Caki2 (cell line): ENCODE measurements around the gene GAST. TPM values are rescaled to one million over a fixed set of nuclear protein-coding genes. Genes with fewer than 3 reads are reported as not detected.

Experiments
- DNase-seq: peaks from one replicate; pipeline ENCODE4 v3.0.0-alpha.2; 2015; ENCODE audit warnings: low read depth
- in situ Hi-C: cut with HindIII; loops from 2 replicates; pipeline ENCODE4 v1.10.0; 2016; ENCODE audit warnings: low sequenced_read_pairs, low pct_unique_long_range_greater_than_20kb, mixed read lengths
- total RNA-seq: library from RNA; depleted of rRNA; stranded (reverse); fragments of >200 nt; shearing (Covaris generic); gene quantifications from 2 replicates; pipeline ENCODE4 v1.2.3, GENCODE V29; 2014; ENCODE audit warnings: low replicate concordance

Gene GAST
- total RNA-seq, 1 experiment from 2014 or later, result not detected

GRCh38 chr17:41733348-41734138 lies 21.4 kb downstream of the GAST start:
- no peak for DNase-seq
- in situ Hi-C loops, result no loop called here

- no peak for DNase-seq
- in situ Hi-C loops, result no loop called here
Measured at GRCh38 chr17:41734139-41734948, 22.2 kb downstream of the GAST start, which contains the start of gene HAP1. Gene HAP1, minus strand, starts transcription at chr17:41734643. Its CDS starts 9 bp downstream, at chr17:41734634.

DNA sequence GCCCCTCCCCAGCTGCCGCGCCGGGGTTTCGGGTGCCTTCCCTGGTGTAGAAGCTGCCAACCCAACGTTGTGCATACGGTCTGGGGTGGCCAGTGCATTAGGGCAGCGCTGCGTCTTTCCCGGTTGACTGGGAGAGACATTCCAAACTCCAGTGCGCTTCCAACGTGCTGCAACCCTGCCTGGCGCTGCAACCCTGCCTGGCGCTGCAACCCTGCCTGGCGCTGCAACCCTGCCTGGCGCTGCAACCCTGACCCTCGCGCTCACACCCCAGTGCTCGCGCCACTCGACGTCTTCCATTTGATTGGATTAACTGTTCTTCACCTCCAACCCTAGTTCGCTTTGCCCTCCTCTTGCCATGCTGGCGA lies 22.8 kb downstream of the GAST start:
- no peak for DNase-seq

DNA sequence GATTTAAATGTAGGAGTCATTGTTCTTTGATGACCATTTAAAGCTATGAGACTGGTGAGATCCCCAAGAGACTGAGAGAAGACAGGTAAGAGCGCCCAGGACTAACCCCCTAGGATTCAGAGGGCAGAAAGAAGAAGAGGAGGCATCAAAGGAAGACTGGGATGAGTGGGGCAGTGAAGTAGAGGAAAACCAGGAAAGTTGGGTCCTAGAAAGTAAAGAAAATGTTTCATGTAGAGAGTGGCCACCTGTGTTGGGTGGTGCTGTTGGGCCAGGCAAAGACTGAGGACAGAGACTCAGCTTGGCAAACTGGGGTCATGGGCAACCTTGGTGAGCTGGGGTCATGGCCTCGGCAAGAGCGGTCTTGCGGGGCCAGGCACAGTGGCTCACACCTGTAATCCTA lies 23.6 kb downstream of the GAST start:
- in situ Hi-C loops, result no loop called here

More for the DNA sequence above, 22.8 kb downstream of the GAST start:
- in situ Hi-C loops, result no loop called here

GRCh38 chr17:41736983-41737679 lies 25.0 kb downstream of the GAST start:
- DNase-seq, result no peak
- in situ Hi-C loops, result no loop called here

More for the DNA sequence above, 23.6 kb downstream of the GAST start:
- no peak for DNase-seq

- in situ Hi-C loops, result no loop called here
- no peak for DNase-seq
Measured at GRCh38 chr17:41737680-41738023, 25.5 kb downstream of the GAST start.

DNA sequence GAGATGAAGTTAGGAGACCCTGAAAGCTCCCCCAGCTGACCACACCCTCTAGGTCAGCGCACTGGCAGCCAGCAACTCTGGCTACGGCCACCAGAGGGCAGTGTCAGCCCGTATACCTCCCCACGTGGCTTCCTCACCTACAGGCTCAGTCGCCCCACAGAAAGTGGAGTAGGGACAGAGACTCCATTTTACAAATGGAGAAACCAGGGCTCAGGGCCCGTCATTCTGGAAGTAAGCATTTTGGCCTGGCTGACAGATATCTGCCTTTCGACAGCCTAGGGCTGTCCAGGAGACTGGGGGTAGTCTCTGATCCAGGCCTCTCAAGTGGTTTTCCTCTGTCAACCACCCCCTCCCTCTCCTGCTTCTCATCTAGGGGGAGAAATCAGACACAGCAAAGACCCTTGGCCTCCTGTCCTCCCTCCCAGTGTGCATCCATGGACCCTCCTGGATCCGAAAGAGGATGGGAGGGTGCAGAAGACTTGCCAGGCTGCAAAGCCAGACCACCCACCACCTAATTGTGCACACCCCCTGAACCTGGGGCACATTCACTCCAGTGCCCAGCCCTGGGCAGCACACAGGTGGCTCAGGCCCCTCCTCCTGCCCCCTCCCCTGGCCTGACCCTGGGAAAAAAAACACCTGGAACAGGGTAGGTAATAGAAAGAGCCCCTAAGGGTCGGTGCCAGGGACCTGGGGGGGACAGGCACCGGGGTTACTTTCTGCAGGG lies 26.1 kb downstream of the GAST start:
- in situ Hi-C loops, result no loop called here
- peak; percentile 73 for DNase-seq

- in situ Hi-C loops, result no loop called here
- DNase-seq, result no peak
Measured at GRCh38 chr17:41738801-41739112, 26.6 kb downstream of the GAST start.

DNA sequence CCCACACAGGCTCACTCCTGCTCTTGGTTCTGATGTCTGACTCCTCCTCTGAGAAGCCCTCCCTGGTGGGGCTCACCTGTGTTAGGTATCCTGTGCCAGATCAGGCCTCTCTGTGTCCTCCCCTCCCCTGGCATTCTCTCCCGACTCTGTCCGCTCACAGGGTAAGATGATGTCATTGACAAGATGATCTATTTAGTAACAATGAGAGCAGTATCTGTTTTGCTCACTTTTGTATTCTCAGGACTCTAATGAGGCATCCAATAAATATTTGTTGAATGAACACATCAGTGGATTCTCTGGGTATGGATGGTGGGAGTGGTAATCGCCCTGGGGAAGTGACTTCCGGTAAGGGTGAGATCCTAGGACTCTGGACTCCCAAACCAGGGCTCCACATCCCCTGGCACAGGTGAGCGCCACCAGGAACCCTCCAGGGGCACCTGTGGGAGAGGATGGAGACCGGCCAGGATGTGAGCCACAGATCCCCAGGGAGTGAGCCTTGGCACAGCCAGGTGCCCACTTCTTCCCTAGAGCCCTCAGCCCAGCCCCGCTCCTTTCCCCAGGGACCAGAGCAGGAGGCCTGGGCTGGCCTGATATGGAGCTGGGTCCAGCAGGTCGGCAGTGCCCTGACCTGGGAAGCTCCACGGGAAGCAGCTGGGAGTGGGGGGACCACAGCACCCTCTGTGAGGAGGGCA lies 27.7 kb downstream of the GAST start:
- in situ Hi-C loops, result no loop called here
- peak; percentile 38 for DNase-seq

GRCh38 chr17:41740506-41740905 lies 28.4 kb downstream of the GAST start:
- no peak for DNase-seq
- in situ Hi-C loops, result no loop called here

GRCh38 chr17:41741709-41742108 lies 29.6 kb downstream of the GAST start:
- in situ Hi-C loops, result no loop called here
- DNase-seq, result no peak

DNA sequence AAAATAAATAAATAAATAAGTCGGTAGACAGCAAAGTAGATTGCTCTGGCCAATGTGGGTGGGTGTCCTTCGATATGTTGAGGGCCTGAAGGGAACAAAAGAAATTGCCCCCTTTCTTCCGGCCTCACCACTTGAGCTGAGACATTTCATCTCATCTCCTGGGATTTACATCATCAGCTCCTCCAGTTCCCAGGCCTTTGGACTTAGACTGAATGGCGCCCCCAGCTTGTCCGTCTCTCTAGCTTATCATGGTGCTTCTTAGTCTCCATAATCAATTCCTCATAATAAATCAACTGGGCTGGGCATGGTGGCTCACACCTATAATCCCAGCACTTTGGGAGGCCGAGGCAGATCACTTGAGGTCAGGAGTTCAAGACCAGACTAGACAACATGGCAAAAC lies 36.1 kb downstream of the GAST start:
- no peak for DNase-seq
- in situ Hi-C loops, result no loop called here

DNA sequence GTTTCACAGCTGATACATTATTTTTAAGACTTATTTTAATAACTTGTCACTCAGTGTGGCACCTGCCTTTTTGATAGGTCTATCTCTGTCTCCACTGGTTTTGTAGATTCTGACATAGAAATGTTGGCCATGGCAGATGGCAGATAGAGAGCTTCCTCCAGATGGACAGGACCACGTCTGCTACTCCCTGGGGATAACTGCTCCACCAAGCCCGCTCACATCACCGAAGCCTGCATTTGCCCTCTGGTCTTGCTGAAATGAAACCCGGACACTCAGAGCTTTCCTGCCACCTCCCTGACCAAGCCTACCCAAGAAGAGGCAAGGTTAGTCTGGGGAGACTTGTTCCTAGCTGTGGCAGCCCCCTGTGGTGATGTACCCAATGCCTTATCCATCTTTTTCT lies 38.7 kb downstream of the GAST start:
- in situ Hi-C loops, result no loop called here
- DNase-seq, result no peak

DNA sequence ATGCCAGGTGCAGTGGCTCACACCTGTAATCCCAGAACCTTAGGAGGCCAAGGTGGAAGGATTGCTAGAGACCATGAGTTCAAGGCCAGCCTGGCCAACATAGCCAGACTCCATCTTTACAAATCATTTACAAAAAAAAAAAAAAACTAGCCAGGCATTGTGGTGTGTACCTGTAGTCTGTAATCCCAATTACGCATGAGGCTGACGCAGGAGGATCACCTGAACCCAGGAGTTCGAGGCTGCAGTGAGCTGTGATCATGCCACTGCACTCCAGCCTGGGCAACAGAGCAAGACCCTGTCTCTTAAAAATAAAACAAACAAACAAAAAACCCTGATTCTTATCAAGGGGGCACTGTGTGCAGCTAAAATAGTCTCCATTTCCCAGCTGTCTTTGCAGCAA lies 39.2 kb downstream of the GAST start:
- no peak for DNase-seq
- in situ Hi-C loops, result no loop called here

DNA sequence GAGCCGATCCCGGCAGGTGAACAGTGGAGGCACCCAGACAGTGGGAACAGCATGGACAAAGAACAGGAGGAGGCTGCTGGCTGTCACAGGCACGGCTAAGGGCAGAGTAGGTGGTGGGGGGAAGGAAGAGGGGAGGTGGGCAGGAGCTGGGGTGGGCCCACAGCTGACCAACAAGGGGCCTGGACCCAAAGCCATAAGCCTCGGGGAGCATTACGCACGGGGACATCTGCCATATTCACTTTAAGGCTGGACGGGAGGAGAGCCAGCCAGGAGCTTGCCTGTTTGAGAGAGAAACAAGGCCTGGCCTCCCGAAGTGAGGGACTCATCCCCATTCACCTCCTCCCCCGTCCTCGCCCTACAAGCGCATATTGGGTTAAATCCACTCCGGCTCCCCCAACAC lies 41.9 kb downstream of the GAST start:
- DNase-seq, result no peak
- in situ Hi-C loops, result no loop called here

GRCh38 chr17:41758601-41759000 lies 46.5 kb downstream of the GAST start:
- no peak for DNase-seq
- in situ Hi-C loops, result no loop called here

DNA sequence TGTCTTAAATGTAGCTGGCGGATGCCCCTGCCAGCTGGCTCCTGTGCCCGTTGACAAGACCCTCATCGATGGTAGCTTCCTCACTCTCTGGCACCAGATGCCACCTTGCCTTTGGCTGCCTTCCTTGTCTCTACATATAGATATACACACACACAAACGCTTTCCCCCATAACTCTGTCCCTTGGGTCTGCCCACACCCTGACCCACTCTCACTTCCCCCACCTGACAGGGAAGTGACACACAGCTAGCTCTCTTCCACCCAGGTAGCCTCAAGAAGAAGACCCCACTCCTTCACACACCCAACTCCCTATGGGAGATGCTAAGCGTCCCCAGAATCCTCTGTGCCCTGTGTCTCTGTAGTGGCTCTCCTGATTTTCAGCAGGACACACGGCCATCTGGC lies 48.7 kb downstream of the GAST start:
- DNase-seq, result no peak
- in situ Hi-C loops, result no loop called here

DNA sequence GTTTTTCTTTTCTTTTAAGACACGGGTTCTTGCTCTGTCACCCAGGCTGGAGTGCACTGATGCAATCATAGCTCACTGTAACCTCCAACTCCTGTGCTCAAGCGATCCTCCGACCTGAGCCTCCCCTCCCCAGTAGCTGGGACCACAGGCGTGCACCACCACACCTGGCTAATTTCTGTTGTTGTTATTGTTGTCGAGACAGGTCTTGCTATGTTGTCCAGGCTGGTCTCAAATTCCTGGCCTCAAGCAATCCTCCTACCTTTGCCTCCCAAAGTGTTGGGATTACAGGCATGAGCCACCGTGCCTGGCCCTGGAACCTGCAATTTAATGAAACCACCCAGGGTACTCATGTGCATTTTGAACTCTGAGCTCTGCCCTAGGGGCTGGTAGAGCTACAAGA lies 50.3 kb downstream of the GAST start:
- DNase-seq, result no peak
- in situ Hi-C loops, result no loop called here
